ENCODE measurements around the gene PTGFR.

Gene PTGFR

DNA sequence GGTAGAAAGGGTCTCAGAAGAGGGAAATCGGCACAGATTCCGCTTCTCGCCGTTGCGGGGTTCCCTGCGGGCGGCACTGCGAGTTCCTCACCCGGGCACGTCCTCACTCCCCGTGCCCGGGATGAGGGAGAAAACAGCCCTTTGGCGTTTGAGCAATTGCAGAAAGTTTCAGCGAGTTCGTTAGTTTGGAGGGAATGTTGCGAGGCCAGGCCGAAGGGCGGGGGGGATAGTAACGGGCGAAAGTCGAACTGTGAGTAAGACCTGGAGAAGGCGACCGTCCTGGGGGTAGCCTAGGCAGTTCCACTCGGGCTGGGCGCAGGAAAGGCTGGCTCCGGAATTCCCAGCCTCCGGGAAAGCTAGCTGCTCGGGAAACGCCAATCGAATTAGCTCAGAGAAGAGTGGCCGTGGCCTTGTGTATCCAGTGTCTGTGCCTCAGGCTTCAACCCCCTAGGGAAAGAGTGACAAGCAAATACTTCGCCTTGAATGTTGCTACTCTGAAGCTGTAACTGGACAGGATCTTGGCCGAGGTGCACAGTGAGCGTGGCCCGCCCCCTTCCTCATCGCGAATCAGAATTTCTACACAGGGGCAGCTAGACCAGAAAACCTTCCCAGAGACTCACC is 787 bp downstream of the PTGFR start:
- no peak overlapping the region for H2AFZ ChIP-seq (ENCODE audit: low read length)

DNA sequence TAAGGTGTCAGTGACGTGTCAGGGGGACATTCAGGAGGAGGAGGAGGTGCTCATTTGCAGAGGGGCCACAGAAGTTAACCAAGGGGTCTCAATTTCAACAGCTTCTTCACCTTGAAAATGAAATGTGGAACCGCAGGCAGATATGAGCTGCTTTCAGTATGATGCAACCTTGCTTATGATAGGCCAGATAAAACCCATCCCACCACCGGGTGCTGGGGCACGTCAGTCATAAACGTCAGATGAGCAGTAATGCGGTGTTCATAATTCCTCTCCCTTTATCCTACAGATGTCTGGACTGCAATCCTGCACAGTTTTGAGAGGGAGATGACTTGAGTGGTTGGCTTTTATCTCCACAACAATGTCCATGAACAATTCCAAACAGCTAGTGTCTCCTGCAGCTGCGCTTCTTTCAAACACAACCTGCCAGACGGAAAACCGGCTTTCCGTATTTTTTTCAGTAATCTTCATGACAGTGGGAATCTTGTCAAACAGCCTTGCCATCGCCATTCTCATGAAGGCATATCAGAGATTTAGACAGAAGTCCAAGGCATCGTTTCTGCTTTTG is 1.7 kb downstream of the PTGFR start:
- Histone ChIP-seq H3K9ac (ENCODE audit: low read depth, low read length, poor library complexity, severe bottlenecking) (no peak overlapping the region), H3K4me2 (ENCODE audit: low read depth, low read length, poor library complexity, severe bottlenecking) (no peak overlapping the region), H3K4me1 (ENCODE audit: insufficient read depth, low read length, poor library complexity, severe bottlenecking) (no peaks in the 10 kb centered on the region)

More for the DNA sequence above, 787 bp downstream of the PTGFR start:
- TF ChIP-seq, protein P1, sequence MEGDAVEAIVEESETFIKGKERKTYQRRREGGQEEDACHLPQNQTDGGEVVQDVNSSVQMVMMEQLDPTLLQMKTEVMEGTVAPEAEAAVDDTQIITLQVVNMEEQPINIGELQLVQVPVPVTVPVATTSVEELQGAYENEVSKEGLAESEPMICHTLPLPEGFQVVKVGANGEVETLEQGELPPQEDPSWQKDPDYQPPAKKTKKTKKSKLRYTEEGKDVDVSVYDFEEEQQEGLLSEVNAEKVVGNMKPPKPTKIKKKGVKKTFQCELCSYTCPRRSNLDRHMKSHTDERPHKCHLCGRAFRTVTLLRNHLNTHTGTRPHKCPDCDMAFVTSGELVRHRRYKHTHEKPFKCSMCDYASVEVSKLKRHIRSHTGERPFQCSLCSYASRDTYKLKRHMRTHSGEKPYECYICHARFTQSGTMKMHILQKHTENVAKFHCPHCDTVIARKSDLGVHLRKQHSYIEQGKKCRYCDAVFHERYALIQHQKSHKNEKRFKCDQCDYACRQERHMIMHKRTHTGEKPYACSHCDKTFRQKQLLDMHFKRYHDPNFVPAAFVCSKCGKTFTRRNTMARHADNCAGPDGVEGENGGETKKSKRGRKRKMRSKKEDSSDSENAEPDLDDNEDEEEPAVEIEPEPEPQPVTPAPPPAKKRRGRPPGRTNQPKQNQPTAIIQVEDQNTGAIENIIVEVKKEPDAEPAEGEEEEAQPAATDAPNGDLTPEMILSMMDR (conservative IDR thresholded peaks at IDR 0.05; ENCODE audit: low read length): no peak
- no peak for TF ChIP-seq EZH2phosphoT487 (IDR thresholded peaks at IDR 0.05; ENCODE audit: borderline replicate concordance)
- Histone ChIP-seq H3K4me3 (ENCODE audit: low read length, poor library complexity, severe bottlenecking) (no peak overlapping the region), H3K9me2 (replicated peaks; ENCODE audit: low read depth, low read length) (no peaks in the 10 kb centered on the region), H3K4me1 (ENCODE audit: insufficient read depth, low read length, poor library complexity, severe bottlenecking) (no peaks in the 10 kb centered on the region), H3K4me2 (ENCODE audit: low read depth, low read length, poor library complexity, severe bottlenecking) (no peak overlapping the region), H3F3A (ENCODE audit: low read depth) (no peaks in the 10 kb centered on the region), H4K20me1 (ENCODE audit: insufficient read depth, low read length, poor library complexity, severe bottlenecking) (no peaks in the 10 kb centered on the region), H3K9me3 (ENCODE audit: insufficient read depth, low read depth, low read length) (no peaks in the 10 kb centered on the region), H3K36me3 (ENCODE audit: insufficient read depth, low read length) (no peaks in the 10 kb centered on the region), H3K79me2 (ENCODE audit: insufficient read depth, low read length) (no peaks in the 10 kb centered on the region), H3K9ac (ENCODE audit: low read depth, low read length, poor library complexity, severe bottlenecking) (no peak overlapping the region), H3K27me3 (ENCODE audit: insufficient read depth, low read length, poor library complexity, severe bottlenecking) (no peaks in the 10 kb centered on the region)

DNA sequence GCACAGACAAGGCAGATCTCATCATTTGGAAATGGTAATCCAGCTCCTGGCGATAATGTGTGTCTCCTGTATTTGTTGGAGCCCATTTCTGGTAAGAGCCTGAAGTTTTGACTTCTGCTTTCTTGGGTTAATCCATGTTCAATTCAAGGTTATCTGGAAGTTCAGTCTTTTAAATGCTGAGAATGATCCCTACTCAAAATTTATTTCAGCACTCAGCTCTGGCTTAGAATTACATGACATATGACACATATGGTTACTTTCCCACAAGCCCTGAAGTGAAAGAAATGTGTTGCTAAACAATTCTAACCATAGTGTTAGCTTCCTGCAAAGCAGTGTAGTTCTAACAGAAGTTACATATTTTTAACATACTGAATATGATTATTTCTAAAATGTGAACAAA is 2.7 kb downstream of the PTGFR start:
- Histone ChIP-seq H3K9me3 (ENCODE audit: insufficient read depth, low read depth, low read length) (no peaks in the 10 kb centered on the region), H3K79me2 (ENCODE audit: insufficient read depth, low read length) (no peaks in the 10 kb centered on the region), H4K20me1 (ENCODE audit: insufficient read depth, low read length, poor library complexity, severe bottlenecking) (no peaks in the 10 kb centered on the region), H3K9me2 (replicated peaks; ENCODE audit: low read depth, low read length) (no peaks in the 10 kb centered on the region; the same call in 1 of the 2 replicates), H3K36me3 (ENCODE audit: insufficient read depth, low read length) (no peaks in the 10 kb centered on the region), H3K4me3 (ENCODE audit: low read length, poor library complexity, severe bottlenecking) (no peak overlapping the region), H3K27me3 (ENCODE audit: insufficient read depth, low read length, poor library complexity, severe bottlenecking) (no peaks in the 10 kb centered on the region), H2AFZ (ENCODE audit: low read length) (no peak overlapping the region), H3F3A (ENCODE audit: low read depth) (no peaks in the 10 kb centered on the region), H3K9ac (ENCODE audit: low read depth, low read length, poor library complexity, severe bottlenecking) (no peak overlapping the region), H3K4me1 (ENCODE audit: insufficient read depth, low read length, poor library complexity, severe bottlenecking) (no peaks in the 10 kb centered on the region), H3K4me2 (ENCODE audit: low read depth, low read length, poor library complexity, severe bottlenecking) (no peak overlapping the region)
- TF ChIP-seq, protein P1 (conservative IDR thresholded peaks at IDR 0.05; ENCODE audit: low read length): no peak
- TF ChIP-seq EZH2phosphoT487 (IDR thresholded peaks at IDR 0.05; ENCODE audit: borderline replicate concordance): no peak

More for the DNA sequence above, 1.7 kb downstream of the PTGFR start:
- Histone ChIP-seq H3K9me2 (replicated peaks; ENCODE audit: low read depth, low read length) (no peaks in the 10 kb centered on the region), H3K36me3 (ENCODE audit: insufficient read depth, low read length) (no peaks in the 10 kb centered on the region), H4K20me1 (ENCODE audit: insufficient read depth, low read length, poor library complexity, severe bottlenecking) (no peaks in the 10 kb centered on the region), H3F3A (ENCODE audit: low read depth) (no peaks in the 10 kb centered on the region), H3K4me3 (ENCODE audit: low read length, poor library complexity, severe bottlenecking) (no peak overlapping the region), H3K9me3 (ENCODE audit: insufficient read depth, low read depth, low read length) (no peaks in the 10 kb centered on the region), H3K79me2 (ENCODE audit: insufficient read depth, low read length) (no peaks in the 10 kb centered on the region), H2AFZ (ENCODE audit: low read length) (no peak overlapping the region), H3K27me3 (ENCODE audit: insufficient read depth, low read length, poor library complexity, severe bottlenecking) (no peaks in the 10 kb centered on the region)
- TF ChIP-seq, protein P1 (conservative IDR thresholded peaks at IDR 0.05; ENCODE audit: low read length): no peak
- no peak for TF ChIP-seq EZH2phosphoT487 (IDR thresholded peaks at IDR 0.05; ENCODE audit: borderline replicate concordance)

All from Loucy (cell line).